Neuronal stem cell (in vitro differentiated cells): Measurements from ENCODE around the gene GPD2.

ENCODE experiments used
- DNase-seq: peaks from one replicate; pipeline ENCODE4 v3.0.0-alpha.2; 2013; ENCODE audit warnings: low spot score
- H2AFZ ChIP-seq: one replicate; pipeline ENCODE4 v1.6.1; 2013; ENCODE audit warnings: mild to moderate bottlenecking, low read length, inconsistent platforms
- H2AK5ac ChIP-seq: 2 replicates; pipeline ENCODE4 v1.6.1; 2013; ENCODE audit warnings: low read depth, mild to moderate bottlenecking, inconsistent platforms, low read length, moderate library complexity, mixed read lengths
- H2BK120ac ChIP-seq: 2 replicates; pipeline ENCODE4 v1.6.1; 2013; ENCODE audit warnings: low read depth, mild to moderate bottlenecking, inconsistent platforms, low read length, moderate library complexity, mixed read lengths
- H2BK12ac ChIP-seq: one replicate; pipeline ENCODE4 v1.6.1; 2013; ENCODE audit warnings: low read length, inconsistent platforms
- H2BK15ac ChIP-seq: 2 replicates; pipeline ENCODE4 v1.6.1; 2013; ENCODE audit warnings: mild to moderate bottlenecking, low read length, inconsistent platforms, mixed read lengths
- H2BK5ac ChIP-seq: one replicate; pipeline ENCODE4 v1.6.1; 2013; ENCODE audit warnings: inconsistent platforms, mild to moderate bottlenecking, low read length, moderate library complexity
- H3K14ac ChIP-seq: one replicate; pipeline ENCODE4 v1.6.1; 2013; ENCODE audit warnings: low read length, inconsistent platforms
- H3K18ac ChIP-seq: 2 replicates; pipeline ENCODE4 v1.6.1; 2013; ENCODE audit warnings: low read length, inconsistent platforms
- H3K23ac ChIP-seq: 2 replicates; pipeline ENCODE4 v1.6.1; 2013; ENCODE audit warnings: low read depth, mild to moderate bottlenecking, mixed read lengths, low read length, inconsistent platforms; ENCODE audit not compliant: poor library complexity
- H3K27ac ChIP-seq: replicated peaks from 3 replicates; pipeline ENCODE4 v1.5.1; 2013; ENCODE audit warnings: low read length, inconsistent platforms
- H3K27me3 ChIP-seq, 3 experiments: 2 replicates each; pipeline ENCODE4 v1.6.1; 2013; ENCODE audit warnings: low read length in 3 of 3, mild to moderate bottlenecking in 2 of 3, inconsistent platforms in 1 of 3, low read depth in 1 of 3, mixed read lengths in 1 of 3, moderate library complexity in 1 of 3; ENCODE audit not compliant: control insufficient read depth in 3 of 3, insufficient read depth in 3 of 3
- H3K36me3 ChIP-seq, 2 donors: replicated peaks in 1 of 2; 2 replicates each; pipeline ENCODE4 v1.6.1; 2013; ENCODE audit warnings: low read length in 2 of 2; ENCODE audit not compliant: control insufficient read depth in 2 of 2, insufficient read depth in 2 of 2
- H3K4ac ChIP-seq: 2 replicates; pipeline ENCODE4 v1.6.1; 2013; ENCODE audit warnings: inconsistent platforms, mild to moderate bottlenecking, low read length, moderate library complexity
- H3K4me1 ChIP-seq, 2 donors: 1 replicate in 1 of 2; 2 replicates in 1 of 2; pipeline ENCODE4 v1.6.1; 2013; ENCODE audit warnings: low read length in 2 of 2, low read depth in 1 of 2; ENCODE audit not compliant: control insufficient read depth in 2 of 2, insufficient read depth in 1 of 2
- H3K4me2 ChIP-seq: one replicate; pipeline ENCODE4 v1.6.1; 2013; ENCODE audit warnings: mild to moderate bottlenecking, low read length, inconsistent platforms; ENCODE audit not compliant: insufficient read depth, poor library complexity, severe bottlenecking
- H3K4me3 ChIP-seq, 2 donors: 2 replicates each; pipeline ENCODE4 v1.5.1; 2013; ENCODE audit warnings: low read length in 2 of 2, mild to moderate bottlenecking in 2 of 2, inconsistent platforms in 1 of 2, moderate library complexity in 1 of 2
- H3K79me1 ChIP-seq: one replicate; pipeline ENCODE4 v1.6.1; 2013; ENCODE audit warnings: low read depth, mild to moderate bottlenecking, inconsistent platforms, low read length, moderate library complexity
- H3K9ac ChIP-seq: one replicate; pipeline ENCODE4 v1.6.1; 2013; ENCODE audit warnings: mild to moderate bottlenecking, low read depth, low read length, inconsistent platforms; ENCODE audit not compliant: poor library complexity
- H3K9me3 ChIP-seq, 2 donors: replicated peaks in 1 of 2; 2 replicates each; pipeline versions ENCODE3 to v1.6.1; 2013; ENCODE audit warnings: low read length in 2 of 2, mild to moderate bottlenecking in 2 of 2, inconsistent platforms in 1 of 2, low read depth in 1 of 2, mixed read lengths in 1 of 2, moderate library complexity in 1 of 2; ENCODE audit not compliant: control insufficient read depth in 2 of 2, insufficient read depth in 1 of 2
- H4K8ac ChIP-seq: one replicate; pipeline ENCODE4 v1.6.1; 2013; ENCODE audit warnings: low read depth, mild to moderate bottlenecking, inconsistent platforms, low read length, moderate library complexity
- H4K91ac ChIP-seq: one replicate; pipeline ENCODE4 v1.6.1; 2013; ENCODE audit warnings: low read length, low read depth, mild to moderate bottlenecking, inconsistent platforms; ENCODE audit not compliant: poor library complexity
- WGBS, 2 donors: extraction: QIAGEN DNeasy Blood & Tissue Kit; methylation state at CpG; one replicate each; pipeline ENCODE4 v1.1.7; 2013; ENCODE audit warnings: missing lambda C conversion rate in 2 of 2, mixed read lengths in 1 of 2; ENCODE audit not compliant: insufficient read length in 2 of 2, insufficient replicate concordance in 1 of 2; ENCODE audit errors: extremely low coverage in 2 of 2; 5-methylcytosine and 5-hydroxymethylcytosine counted together

Gene GPD2

GRCh38 chr2:156398176-156398575 is 38.0 kb upstream of the GPD2 start:
- no peak for DNase-seq
- H3K4me3 ChIP-seq: no peak overlapping the region
- no peak overlapping the region for H2AFZ ChIP-seq
- H4K8ac ChIP-seq: no peak overlapping the region
- H4K91ac ChIP-seq: no peak overlapping the region
- no peak overlapping the region for H2BK5ac ChIP-seq
- H3K23ac ChIP-seq: no peak overlapping the region
- no peak overlapping the region for H3K4me2 ChIP-seq
- no peaks in the 10 kb centered on the region for H3K79me1 ChIP-seq
- H3K9me3 ChIP-seq: no peaks in the 10 kb centered on the region
- H3K27ac ChIP-seq: no peak overlapping the region
- no peak overlapping the region for H3K4ac ChIP-seq
- no peak overlapping the region for H2BK12ac ChIP-seq
- no peak overlapping the region for H3K9ac ChIP-seq
- no peaks in the 10 kb centered on the region for H3K36me3 ChIP-seq
- H3K4me1 ChIP-seq: no peaks in the 10 kb centered on the region
- no peak overlapping the region for H2AK5ac ChIP-seq
- H2BK120ac ChIP-seq: no peak overlapping the region
- no peak overlapping the region for H3K18ac ChIP-seq
- no peak overlapping the region for H3K14ac ChIP-seq
- WGBS, 2 donors: no CpG with 5 or more reads among the region's 5 CpGs
- no peak overlapping the region for H2BK15ac ChIP-seq
- peaks cover 0 to 8% (median 0%) of the 10 kb centered on the region in 3 experiments for H3K27me3 ChIP-seq

- Histone ChIP-seq H3K4me3 (peak overlapping the region in 1 of 2 donors; percentile 71), H3K23ac (no peak overlapping the region), H3K18ac (no peak overlapping the region), H3K4me2 (peak overlapping the region; percentile 44), H2BK12ac (no peak overlapping the region), H4K91ac (no peak overlapping the region), H3K9ac (no peak overlapping the region), H3K27me3 (peaks cover 0 to 8% (median 0%) of the 10 kb centered on the region in 3 experiments), H3K79me1 (no peaks in the 10 kb centered on the region), H3K36me3 (no peaks in the 10 kb centered on the region), H3K4ac (no peak overlapping the region), H3K27ac (no peak overlapping the region), H2AFZ (peak overlapping the region; percentile 94), H2BK5ac (no peak overlapping the region), H3K14ac (no peak overlapping the region), H3K4me1 (no peaks in the 10 kb centered on the region), H3K9me3 (no peaks in the 10 kb centered on the region), H2AK5ac (no peak overlapping the region), H2BK120ac (no peak overlapping the region), H2BK15ac (no peak overlapping the region), H4K8ac (no peak overlapping the region)
- no CpG with 5 or more reads among the region's 10 CpGs for WGBS, 2 donors
- DNase-seq: no peak
These were observed 36.8 kb upstream of the GPD2 start for GRCh38 chr2:156399224-156399949.

- Histone ChIP-seq H2AFZ (peak overlapping the region; percentile 94), H4K8ac (no peak overlapping the region), H3K4me1 (no peaks in the 10 kb centered on the region), H3K4me2 (peak overlapping the region; percentile 44), H2BK5ac (peak overlapping the region; percentile 35), H3K23ac (peak overlapping the region; percentile 34), H3K27me3 (peaks cover 0 to 8% (median 0%) of the 10 kb centered on the region in 3 experiments), H2BK15ac (peak overlapping the region; percentile 88), H3K79me1 (no peaks in the 10 kb centered on the region), H3K4me3 (peak overlapping the region; percentile 71 to 94), H3K27ac (no peak overlapping the region), H3K9me3 (no peaks in the 10 kb centered on the region), H2BK120ac (peak overlapping the region; percentile 87), H2BK12ac (no peak overlapping the region), H3K14ac (peak overlapping the region; percentile 31), H3K36me3 (no peaks in the 10 kb centered on the region), H4K91ac (no peak overlapping the region), H3K4ac (no peak overlapping the region), H2AK5ac (no peak overlapping the region), H3K9ac (peak overlapping the region; percentile 30), H3K18ac (peak overlapping the region; percentile 94)
- no peak for DNase-seq
- no CpG with 5 or more reads among the region's 36 CpGs for WGBS, 2 donors
These were observed 36.1 kb upstream of the GPD2 start for GRCh38 chr2:156399950-156400705.
